Central memory CD8-positive, alpha-beta T cell (primary cell): Measurements from ENCODE around the gene RPS6KA1.
A peak's percentile ranks its signal among the peaks of the same experiment; 100 is the strongest.

Experiments
- ATAC-seq: fragments of 150-1000 bp; cut with Tn5 transposase; replicated peaks from 2 replicates; pipeline ENCODE4 v1.10.0; 2022; ENCODE audit warnings: mild to moderate bottlenecking, moderate FRiP score, moderate number of reproducible peaks; ENCODE audit not compliant: poor library complexity, severe bottlenecking; ENCODE audit errors: extremely low read depth
- DNase-seq, 2 donors: peaks; one replicate each; pipeline ENCODE4 v3.0.0; 2021; ENCODE audit warnings: low spot score in 2 of 2
- H3K27ac Mint-ChIP-seq: one replicate; pipeline ENCODE4 v1.8.0; 2022; ENCODE audit warnings: low read depth, mild to moderate bottlenecking, moderate library complexity, mixed read lengths
- H3K27me3 Mint-ChIP-seq: one replicate; pipeline ENCODE4 v1.8.0; 2022; ENCODE audit warnings: mixed read lengths
- H3K36me3 Mint-ChIP-seq: one replicate; pipeline ENCODE4 v1.8.0; 2022; ENCODE audit warnings: mild to moderate bottlenecking, moderate library complexity, mixed read lengths; ENCODE audit not compliant: insufficient read depth
- H3K4me1 Mint-ChIP-seq: one replicate; pipeline ENCODE4 v1.8.0; 2022; ENCODE audit warnings: mixed read lengths
- H3K4me3 Mint-ChIP-seq: one replicate; pipeline ENCODE4 v1.8.0; 2022; ENCODE audit warnings: mild to moderate bottlenecking, moderate library complexity, mixed read lengths
- H3K9me3 Mint-ChIP-seq: one replicate; pipeline ENCODE4 v1.8.0; 2022; ENCODE audit warnings: mixed read lengths

RPS6KA1 gene

DNA sequence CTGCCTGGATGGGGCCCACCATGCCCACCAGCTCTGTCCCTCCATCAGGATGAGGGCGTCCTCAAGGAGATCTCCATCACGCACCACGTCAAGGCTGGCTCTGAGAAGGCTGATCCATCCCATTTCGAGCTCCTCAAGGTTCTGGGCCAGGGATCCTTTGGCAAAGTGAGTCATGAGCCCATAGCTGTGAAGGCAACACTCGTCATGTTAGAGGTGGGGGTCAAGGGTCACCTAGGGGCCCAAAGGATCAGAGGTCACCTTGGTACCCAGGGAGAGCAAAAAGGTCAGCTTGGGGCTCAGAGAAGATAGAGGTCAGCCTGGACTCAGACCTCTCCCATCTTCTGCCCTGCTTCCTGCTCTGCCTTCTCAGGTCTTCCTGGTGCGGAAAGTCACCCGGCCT lies 17.3 kb downstream of the RPS6KA1 start:
- no peaks in the 10 kb centered on the region for H3K9me3 Mint-ChIP-seq
- peak overlapping the region; percentile 93 for H3K27ac Mint-ChIP-seq
- H3K36me3 Mint-ChIP-seq, result peaks cover 42% of the 10 kb centered on the region
- no peak for DNase-seq
- peaks cover 70% of the 10 kb centered on the region for H3K4me1 Mint-ChIP-seq
- ATAC-seq, result no peak
- no peaks in the 10 kb centered on the region for H3K27me3 Mint-ChIP-seq
- peak overlapping the region; percentile 88 for H3K4me3 Mint-ChIP-seq

DNA sequence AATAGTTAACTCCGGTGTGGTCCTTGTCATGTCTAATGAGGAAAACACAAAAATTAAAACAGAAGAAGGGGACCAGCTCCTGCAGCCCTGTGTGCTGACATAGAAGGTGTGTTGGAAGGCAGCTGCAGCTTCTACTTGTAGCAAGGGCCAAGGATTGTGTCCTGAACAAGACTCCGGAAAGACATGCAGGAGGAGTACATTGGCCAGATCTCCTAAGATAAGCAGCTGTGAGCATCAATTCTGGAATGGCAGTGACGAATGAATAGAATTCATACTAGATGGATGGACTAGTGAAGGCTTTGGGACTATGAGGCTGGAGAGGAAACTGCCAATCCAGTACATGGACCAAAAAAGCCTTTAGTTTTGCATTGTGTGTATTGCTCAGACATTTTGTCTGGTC lies 19.3 kb downstream of the RPS6KA1 start:
- H3K9me3 Mint-ChIP-seq, result no peaks in the 10 kb centered on the region
- ATAC-seq (no peak), DNase-seq (no peak)
- no peak overlapping the region for H3K4me3 Mint-ChIP-seq
- H3K4me1 Mint-ChIP-seq, result peaks cover 53% of the 10 kb centered on the region
- no peak overlapping the region for H3K27ac Mint-ChIP-seq
- H3K27me3 Mint-ChIP-seq, result no peaks in the 10 kb centered on the region
- peaks cover 54% of the 10 kb centered on the region for H3K36me3 Mint-ChIP-seq

DNA sequence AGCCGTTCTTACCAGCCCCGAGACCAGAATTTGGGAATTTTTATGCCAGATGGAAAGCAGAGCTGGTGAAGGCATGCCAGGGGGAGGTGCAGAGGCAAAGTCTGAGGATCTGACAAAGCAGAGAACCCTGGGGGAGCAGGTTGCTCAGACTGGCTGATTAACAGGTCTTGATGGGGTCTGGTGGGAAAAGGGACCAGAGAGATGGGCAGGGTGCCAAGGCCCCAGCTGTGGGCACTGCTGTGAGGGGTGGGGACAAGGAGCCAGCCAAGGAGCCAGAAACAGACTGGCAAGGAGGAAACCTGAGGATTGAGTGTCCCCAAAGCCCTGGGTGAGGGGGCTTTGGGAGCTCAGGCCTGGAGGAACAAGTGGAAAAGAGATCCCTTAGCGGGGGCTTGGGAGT lies 21.4 kb downstream of the RPS6KA1 start:
- ATAC-seq (no peak), DNase-seq (no peak)
- peak overlapping the region; percentile 46 for H3K27ac Mint-ChIP-seq
- H3K4me3 Mint-ChIP-seq, result no peak overlapping the region
- no peaks in the 10 kb centered on the region for H3K27me3 Mint-ChIP-seq
- H3K4me1 Mint-ChIP-seq, result peaks cover 38% of the 10 kb centered on the region
- H3K9me3 Mint-ChIP-seq, result no peaks in the 10 kb centered on the region
- peaks cover 56% of the 10 kb centered on the region for H3K36me3 Mint-ChIP-seq

DNA sequence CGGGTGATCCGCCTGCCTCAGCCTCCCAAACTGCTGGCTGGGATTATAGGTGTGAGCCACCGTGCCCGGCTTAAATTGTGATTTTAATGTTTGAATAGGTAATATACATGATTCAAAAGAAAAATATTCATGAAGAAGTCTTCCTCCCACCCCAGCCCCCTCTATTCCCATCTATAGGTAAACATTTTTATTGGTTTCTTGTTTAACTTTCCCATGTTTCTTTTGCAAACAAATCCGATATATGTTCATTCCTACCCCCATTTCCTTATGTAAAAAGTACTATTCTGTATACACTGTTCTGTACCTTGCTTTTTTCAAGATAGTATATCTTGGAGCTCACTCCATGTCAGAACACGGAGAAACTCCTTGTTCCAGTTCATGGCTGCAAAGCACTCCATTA lies 23.2 kb downstream of the RPS6KA1 start:
- DNase-seq (no peak), ATAC-seq (no peak)
- H3K27ac Mint-ChIP-seq, result no peak overlapping the region
- no peak overlapping the region for H3K4me3 Mint-ChIP-seq
- H3K27me3 Mint-ChIP-seq, result no peaks in the 10 kb centered on the region
- peaks cover 60% of the 10 kb centered on the region for H3K36me3 Mint-ChIP-seq
- H3K4me1 Mint-ChIP-seq, result peaks cover 22% of the 10 kb centered on the region
- no peaks in the 10 kb centered on the region for H3K9me3 Mint-ChIP-seq

GRCh38 chr1:26553942-26554682 lies 24.6 kb downstream of the RPS6KA1 start:
- H3K4me1 Mint-ChIP-seq, result peaks cover 15% of the 10 kb centered on the region

GRCh38 chr1:26554781-26555180 lies 25.2 kb downstream of the RPS6KA1 start:
- DNase-seq (no peak), ATAC-seq (no peak)
- H3K27me3 Mint-ChIP-seq, result no peaks in the 10 kb centered on the region
- H3K4me1 Mint-ChIP-seq, result peaks cover 15% of the 10 kb centered on the region
- H3K9me3 Mint-ChIP-seq, result no peaks in the 10 kb centered on the region
- no peak overlapping the region for H3K27ac Mint-ChIP-seq
- H3K36me3 Mint-ChIP-seq, result peaks cover 64% of the 10 kb centered on the region
- no peak overlapping the region for H3K4me3 Mint-ChIP-seq

More at GRCh38 chr1:26553942-26554682, 24.6 kb downstream of the RPS6KA1 start:
- H3K4me3 Mint-ChIP-seq, result no peak overlapping the region
- peaks cover 60% of the 10 kb centered on the region for H3K36me3 Mint-ChIP-seq
- no peaks in the 10 kb centered on the region for H3K27me3 Mint-ChIP-seq
- no peak overlapping the region for H3K27ac Mint-ChIP-seq
- no peak for DNase-seq
- H3K9me3 Mint-ChIP-seq, result no peaks in the 10 kb centered on the region
- ATAC-seq, result peak; percentile 49

GRCh38 chr1:26555550-26555981 lies 26.0 kb downstream of the RPS6KA1 start:
- Mint-ChIP-seq H3K9me3 (no peaks in the 10 kb centered on the region), H3K4me3 (no peak overlapping the region), H3K27ac (no peak overlapping the region), H3K27me3 (no peaks in the 10 kb centered on the region), H3K4me1 (peaks cover 15% of the 10 kb centered on the region), H3K36me3 (peaks cover 59% of the 10 kb centered on the region)
- DNase-seq (no peak), ATAC-seq (no peak)

- DNase-seq, result no peak
- Mint-ChIP-seq H3K4me3 (no peak overlapping the region), H3K4me1 (peaks cover 16% of the 10 kb centered on the region), H3K27me3 (no peaks in the 10 kb centered on the region), H3K9me3 (no peaks in the 10 kb centered on the region), H3K36me3 (peaks cover 60% of the 10 kb centered on the region), H3K27ac (no peak overlapping the region)
- no peak for ATAC-seq
Observed at GRCh38 chr1:26556111-26556510, 26.6 kb downstream of the RPS6KA1 start.

- DNase-seq (no peak), ATAC-seq (no peak)
- no peaks in the 10 kb centered on the region for H3K9me3 Mint-ChIP-seq
- peaks cover 21% of the 10 kb centered on the region for H3K4me1 Mint-ChIP-seq
- H3K27me3 Mint-ChIP-seq, result no peaks in the 10 kb centered on the region
- peak overlapping the region; percentile 44 for H3K27ac Mint-ChIP-seq
- no peak overlapping the region for H3K4me3 Mint-ChIP-seq
- H3K36me3 Mint-ChIP-seq, result peaks cover 57% of the 10 kb centered on the region
Observed at GRCh38 chr1:26557008-26557407, 27.4 kb downstream of the RPS6KA1 start.

DNA sequence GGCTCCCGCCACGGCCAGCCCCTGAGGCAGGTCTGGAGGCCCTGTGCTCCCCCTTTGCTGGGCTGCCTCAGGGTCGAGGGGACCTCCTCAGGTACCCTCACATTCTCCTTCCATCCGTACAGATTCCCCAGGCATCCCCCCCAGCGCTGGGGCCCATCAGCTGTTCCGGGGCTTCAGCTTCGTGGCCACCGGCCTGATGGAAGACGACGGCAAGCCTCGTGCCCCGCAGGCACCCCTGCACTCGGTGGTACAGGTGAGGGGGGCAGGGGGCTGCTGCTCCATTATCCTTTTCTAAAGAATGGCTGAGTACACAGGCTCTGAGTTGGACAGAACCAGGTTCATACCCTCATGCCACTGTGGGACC lies 29.1 kb downstream of the RPS6KA1 start:
- ATAC-seq, result no peak
- Mint-ChIP-seq H3K4me1 (peaks cover 19% of the 10 kb centered on the region), H3K4me3 (no peak overlapping the region), H3K36me3 (peaks cover 61% of the 10 kb centered on the region), H3K27ac (no peak overlapping the region), H3K27me3 (no peaks in the 10 kb centered on the region), H3K9me3 (no peaks in the 10 kb centered on the region)
- DNase-seq, result no peak

DNA sequence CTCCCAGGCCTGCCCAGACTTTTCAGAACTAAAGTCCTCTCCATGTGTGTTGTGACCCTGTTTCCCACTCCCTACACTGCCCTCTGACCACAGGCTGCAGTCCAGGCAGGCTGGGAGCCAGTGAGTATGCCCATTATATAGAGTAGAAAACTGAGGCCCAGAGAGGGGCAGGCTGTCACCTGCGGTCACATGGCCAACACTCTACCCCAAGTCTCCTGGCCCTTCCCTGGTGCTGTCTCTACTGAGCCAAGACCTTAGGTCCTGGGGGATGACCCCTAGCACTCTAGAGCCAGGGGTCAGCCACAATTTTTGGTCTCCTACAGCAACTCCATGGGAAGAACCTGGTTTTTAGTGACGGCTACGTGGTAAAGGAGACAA lies 30.8 kb downstream of the RPS6KA1 start:
- Mint-ChIP-seq H3K27me3 (no peaks in the 10 kb centered on the region), H3K36me3 (peaks cover 68% of the 10 kb centered on the region), H3K27ac (no peak overlapping the region), H3K9me3 (no peaks in the 10 kb centered on the region), H3K4me3 (no peak overlapping the region), H3K4me1 (peaks cover 19% of the 10 kb centered on the region)
- DNase-seq, result no peak
- ATAC-seq, result no peak

GRCh38 chr1:26570287-26570686 lies 40.7 kb downstream of the RPS6KA1 start:
- Mint-ChIP-seq H3K4me3 (no peak overlapping the region), H3K27me3 (no peaks in the 10 kb centered on the region), H3K9me3 (no peaks in the 10 kb centered on the region), H3K27ac (peak overlapping the region; percentile 47), H3K36me3 (peaks cover 52% of the 10 kb centered on the region), H3K4me1 (peaks cover 31% of the 10 kb centered on the region)
- DNase-seq (no peak), ATAC-seq (no peak)

DNA sequence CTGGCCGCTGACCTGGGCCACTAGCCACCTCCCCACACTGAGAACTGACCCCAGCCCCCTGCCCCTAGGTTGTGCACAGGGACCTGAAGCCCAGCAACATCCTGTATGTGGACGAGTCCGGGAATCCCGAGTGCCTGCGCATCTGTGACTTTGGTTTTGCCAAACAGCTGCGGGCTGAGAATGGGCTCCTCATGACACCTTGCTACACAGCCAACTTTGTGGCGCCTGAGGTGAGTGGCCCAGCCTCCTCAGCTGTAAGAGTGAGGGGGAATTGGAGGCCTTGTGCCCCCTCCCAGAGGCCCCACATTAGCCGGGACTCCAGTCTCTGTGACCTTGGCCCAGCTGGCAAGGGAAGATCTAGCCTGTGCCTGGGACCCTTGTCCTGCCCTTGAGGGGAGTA lies 41.8 kb downstream of the RPS6KA1 start:
- no peaks in the 10 kb centered on the region for H3K27me3 Mint-ChIP-seq
- H3K36me3 Mint-ChIP-seq, result peaks cover 52% of the 10 kb centered on the region
- H3K9me3 Mint-ChIP-seq, result no peaks in the 10 kb centered on the region
- H3K4me1 Mint-ChIP-seq, result peaks cover 39% of the 10 kb centered on the region
- ATAC-seq, result no peak
- no peak overlapping the region for H3K27ac Mint-ChIP-seq
- no peak for DNase-seq
- H3K4me3 Mint-ChIP-seq, result no peak overlapping the region
